GM18520 (cell line): ENCODE results near the gene AMACR.
"Not testable (repeated sequence)": the region's sequence is repeated elsewhere in the genome, so short reads cannot be mapped to it uniquely, and the experiment has no call there.

Source experiments
- ATAC-seq: cut with Tn5 transposase; IDR thresholded peaks from one replicate; pipeline ENCODE4 v1.9.1; 2021; ENCODE audit not compliant: unreplicated experiment

The AMACR gene

GRCh38 chr5:33969572-33970452 is 38.0 kb downstream of the AMACR start:
- peak; percentile 57 for ATAC-seq

- ATAC-seq, result no peak
Observed at GRCh38 chr5:33968211-33969005, 39.4 kb downstream of the AMACR start.

GRCh38 chr5:33966805-33967204 is 41.0 kb downstream of the AMACR start:
- ATAC-seq, result no peak

DNA sequence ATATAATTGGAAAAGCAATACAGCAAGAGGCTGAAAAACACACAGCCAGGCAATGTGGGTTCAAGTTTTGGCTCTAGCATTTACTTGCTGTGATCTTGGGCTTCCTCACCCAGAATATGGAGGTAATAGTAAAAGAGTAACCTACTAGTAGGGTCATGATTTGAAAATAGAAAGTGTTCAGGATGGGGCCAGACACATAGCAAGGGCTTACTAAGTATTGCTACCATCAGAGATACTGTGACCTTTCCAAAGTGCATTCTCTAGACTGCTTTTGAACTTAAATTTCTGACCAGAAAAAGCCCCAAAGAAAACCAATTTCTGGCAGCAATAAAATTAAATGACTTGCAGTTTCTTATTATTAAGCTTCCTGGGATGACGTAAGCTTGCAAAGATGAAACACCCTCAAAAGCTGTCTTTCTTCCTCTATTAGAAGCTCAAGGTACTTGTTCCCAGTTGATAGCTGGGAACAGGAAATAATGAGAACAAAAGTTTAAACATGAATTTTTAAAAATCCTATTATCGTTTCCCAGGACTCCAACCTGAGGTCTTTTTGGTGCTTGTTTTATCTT is 43.6 kb downstream of the AMACR start:
- no peak for ATAC-seq

DNA sequence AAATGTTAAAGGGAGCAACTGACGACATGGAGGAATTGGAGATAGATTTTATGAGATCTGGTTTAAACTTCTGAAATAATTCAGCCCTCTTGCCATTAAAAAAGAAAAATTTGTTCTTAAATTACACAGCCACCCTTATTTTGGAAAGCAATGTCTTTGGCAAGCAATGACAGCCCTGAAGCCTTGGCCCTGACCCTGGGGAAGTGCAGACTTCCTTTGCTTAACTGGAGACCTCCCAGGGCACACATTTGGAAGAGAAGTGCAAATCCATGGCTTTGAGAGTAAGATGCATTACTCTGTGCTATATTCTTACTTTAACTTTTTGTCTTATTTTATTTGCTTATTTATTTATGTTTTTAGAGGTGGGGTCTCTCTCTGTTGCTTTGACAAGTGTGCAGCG is 49.7 kb downstream of the AMACR start:
- ATAC-seq, result no peak

GRCh38 chr5:33957577-33958150 is 50.2 kb downstream of the AMACR start:
- no peak for ATAC-seq

GRCh38 chr5:33952175-33952574 is 55.7 kb downstream of the AMACR start:
- not testable (repeated sequence) for ATAC-seq

DNA sequence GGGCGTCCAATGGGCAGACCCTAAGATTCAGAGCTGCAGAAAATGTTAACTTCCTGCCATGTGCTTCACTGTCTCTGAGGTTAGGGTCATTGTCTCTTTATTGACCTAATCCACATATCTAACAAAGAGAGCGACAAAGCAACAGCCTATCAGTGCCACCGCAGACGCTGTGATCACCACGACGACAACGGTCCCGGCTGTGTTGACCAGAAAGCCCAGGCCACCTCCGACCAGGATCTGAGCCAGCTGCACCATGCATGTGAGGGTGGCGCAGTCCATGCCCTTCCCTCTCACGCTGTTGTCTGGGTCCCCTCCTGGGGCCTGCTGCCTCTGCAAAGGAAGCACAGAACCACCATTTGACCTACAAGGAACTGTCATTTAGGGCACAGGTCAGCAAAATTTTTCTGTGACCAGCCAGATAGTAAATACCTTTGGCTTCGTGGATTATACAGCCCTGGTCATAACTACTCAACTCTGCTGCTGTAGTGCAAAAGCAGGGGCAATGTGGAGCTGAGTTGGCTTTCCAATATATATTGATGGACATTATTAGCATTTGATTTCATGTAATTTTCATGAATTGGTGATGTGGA is 63.2 kb downstream of the AMACR start:
- no peak for ATAC-seq

DNA sequence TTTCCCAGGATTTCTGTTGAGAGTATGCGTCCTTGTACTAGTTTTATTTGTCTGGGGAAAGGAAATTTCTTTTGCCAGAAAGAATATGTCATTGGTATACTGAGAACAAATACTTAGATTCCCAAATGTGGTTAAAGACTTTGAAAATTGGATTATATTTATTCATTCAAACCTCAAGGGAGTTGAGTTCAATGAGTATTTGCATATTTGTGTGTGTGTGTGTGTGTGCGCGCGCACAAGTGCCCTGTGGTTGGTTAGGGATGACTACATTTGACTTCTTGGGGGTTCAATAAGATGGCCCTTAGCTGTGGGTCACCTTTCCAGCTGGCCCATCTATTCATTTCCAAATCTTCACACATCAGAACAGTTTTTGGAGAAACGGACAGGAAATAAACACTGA is 66.8 kb downstream of the AMACR start:
- ATAC-seq, result no peak

DNA sequence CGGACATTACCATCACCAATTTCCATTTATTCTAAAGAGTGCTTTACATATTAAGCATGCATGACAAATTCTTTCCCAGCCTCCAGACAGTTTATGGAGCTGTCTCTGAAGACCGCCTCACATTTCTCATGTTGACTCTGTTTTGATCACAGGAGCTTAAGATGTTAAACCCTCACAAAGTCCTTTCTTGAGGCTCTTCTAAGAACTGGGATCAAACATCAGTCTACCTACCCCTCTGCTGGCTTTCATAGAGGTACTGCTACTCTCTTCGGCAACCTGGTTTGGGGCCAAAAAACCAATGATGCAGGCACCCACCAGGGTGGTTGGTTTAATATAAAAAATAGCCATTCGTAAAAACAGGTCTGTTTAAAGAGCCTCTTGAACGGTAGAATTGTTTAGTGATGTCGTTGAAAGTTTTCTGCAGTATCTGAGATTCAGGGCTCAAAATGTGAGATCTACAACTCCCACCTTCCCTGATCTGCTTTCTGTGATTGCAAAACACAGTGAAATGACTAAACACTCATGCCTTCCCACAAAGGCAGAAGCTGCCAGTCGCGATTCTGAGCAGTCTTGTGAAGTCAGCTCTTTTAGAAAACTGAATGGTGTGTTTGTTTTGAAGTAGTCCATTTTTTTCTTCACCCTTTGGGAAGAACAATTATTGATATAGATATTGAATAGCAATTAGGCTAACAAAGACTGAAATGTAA is 68.1 kb downstream of the AMACR start:
- ATAC-seq, result no peak

DNA sequence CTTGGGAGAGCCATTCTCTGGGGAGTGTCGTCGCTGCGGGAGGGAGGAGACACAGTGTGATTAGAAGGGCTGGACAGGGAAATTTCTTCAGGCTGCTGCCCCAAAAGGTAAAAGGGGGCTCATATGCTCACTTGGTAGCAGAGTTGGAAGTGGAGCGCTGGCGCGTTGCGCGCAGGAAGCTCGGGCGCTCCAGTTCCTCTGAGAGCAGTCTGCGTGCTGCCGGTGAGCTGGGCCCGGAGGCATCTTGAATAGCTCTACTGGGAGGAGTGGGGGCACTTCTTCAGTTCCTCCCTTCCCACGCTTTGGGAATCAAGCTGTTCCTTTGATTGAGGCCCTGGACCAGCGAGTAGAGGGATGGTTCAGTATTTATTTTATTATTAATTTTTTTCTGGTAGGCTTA is 69.0 kb downstream of the AMACR start:
- no peak for ATAC-seq

- no peak for ATAC-seq
Observed at GRCh38 chr5:33938507-33938796, 69.4 kb downstream of the AMACR start.

DNA sequence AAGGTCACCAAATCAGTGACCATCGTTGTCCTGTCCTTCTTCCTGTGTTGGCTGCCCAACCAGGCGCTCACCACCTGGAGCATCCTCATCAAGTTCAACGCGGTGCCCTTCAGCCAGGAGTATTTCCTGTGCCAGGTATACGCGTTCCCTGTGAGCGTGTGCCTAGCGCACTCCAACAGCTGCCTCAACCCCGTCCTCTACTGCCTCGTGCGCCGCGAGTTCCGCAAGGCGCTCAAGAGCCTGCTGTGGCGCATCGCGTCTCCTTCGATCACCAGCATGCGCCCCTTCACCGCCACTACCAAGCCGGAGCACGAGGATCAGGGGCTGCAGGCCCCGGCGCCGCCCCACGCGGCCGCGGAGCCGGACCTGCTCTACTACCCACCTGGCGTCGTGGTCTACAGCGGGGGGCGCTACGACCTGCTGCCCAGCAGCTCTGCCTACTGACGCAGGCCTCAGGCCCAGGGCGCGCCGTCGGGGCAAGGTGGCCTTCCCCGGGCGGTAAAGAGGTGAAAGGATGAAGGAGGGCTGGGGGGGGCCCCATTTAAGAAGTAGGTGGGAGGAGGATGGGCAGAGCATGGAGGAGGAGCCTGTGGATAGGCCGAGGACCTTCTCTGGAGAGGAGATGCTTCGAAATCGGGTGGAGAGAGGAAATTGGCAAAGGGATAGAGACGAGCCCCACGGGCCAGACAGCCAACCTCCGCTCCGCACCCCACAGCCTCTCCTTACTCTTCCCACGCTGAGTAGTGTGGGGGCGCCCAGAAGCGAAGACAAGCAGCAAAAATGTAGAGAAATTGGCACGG is 69.9 kb downstream of the AMACR start:
- ATAC-seq, result no peak

DNA sequence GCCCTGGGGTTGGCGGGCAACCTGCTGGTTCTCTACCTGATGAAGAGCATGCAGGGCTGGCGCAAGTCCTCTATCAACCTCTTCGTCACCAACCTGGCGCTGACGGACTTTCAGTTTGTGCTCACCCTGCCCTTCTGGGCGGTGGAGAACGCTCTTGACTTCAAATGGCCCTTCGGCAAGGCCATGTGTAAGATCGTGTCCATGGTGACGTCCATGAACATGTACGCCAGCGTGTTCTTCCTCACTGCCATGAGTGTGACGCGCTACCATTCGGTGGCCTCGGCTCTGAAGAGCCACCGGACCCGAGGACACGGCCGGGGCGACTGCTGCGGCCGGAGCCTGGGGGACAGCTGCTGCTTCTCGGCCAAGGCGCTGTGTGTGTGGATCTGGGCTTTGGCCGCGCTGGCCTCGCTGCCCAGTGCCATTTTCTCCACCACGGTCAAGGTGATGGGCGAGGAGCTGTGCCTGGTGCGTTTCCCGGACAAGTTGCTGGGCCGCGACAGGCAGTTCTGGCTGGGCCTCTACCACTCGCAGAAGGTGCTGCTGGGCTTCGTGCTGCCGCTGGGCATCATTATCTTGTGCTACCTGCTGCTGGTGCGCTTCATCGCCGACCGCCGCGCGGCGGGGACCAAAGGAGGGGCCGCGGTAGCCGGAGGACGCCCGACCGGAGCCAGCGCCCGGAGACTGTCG is 70.7 kb downstream of the AMACR start:
- no peak for ATAC-seq

DNA sequence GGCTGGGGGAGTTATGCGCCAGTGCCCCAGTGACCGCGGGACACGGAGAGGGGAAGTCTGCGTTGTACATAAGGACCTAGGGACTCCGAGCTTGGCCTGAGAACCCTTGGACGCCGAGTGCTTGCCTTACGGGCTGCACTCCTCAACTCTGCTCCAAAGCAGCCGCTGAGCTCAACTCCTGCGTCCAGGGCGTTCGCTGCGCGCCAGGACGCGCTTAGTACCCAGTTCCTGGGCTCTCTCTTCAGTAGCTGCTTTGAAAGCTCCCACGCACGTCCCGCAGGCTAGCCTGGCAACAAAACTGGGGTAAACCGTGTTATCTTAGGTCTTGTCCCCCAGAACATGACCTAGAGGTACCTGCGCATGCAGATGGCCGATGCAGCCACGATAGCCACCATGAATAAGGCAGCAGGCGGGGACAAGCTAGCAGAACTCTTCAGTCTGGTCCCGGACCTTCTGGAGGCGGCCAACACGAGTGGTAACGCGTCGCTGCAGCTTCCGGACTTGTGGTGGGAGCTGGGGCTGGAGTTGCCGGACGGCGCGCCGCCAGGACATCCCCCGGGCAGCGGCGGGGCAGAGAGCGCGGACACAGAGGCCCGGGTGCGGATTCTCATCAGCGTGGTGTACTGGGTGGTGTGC is 71.4 kb downstream of the AMACR start, which contains the start of gene RXFP3:
Gene RXFP3, plus strand, starts transcription at position 6 of the 636 bp plus-strand sequence. Its CDS starts 355 bp downstream, at position 361.
- ATAC-seq, result no peak
